Activated CD8-positive, alpha-beta memory T cell treated with anti-CD3 and anti-CD28 coated beads, Interleukin-2, amount 10 ng/mL, durations not matched to agents 7 days and 5 days (primary cell): ENCODE measurements around the gene MRAP. TPM values are rescaled to one million over a fixed set of nuclear protein-coding genes. Genes with fewer than 3 reads are reported as not detected.

Experiments
- ATAC-seq: fragments of 150-1000 bp; cut with Tn5 transposase; one replicate; pipeline ENCODE4 v1.10.0; 2021; ENCODE audit warnings: moderate library complexity
- CTCF ChIA-PET: fragments of 350-600 bp; sonication (Branson Sonifier 250); formaldehyde crosslinking; loops from one replicate; lab custom pipeline; 2021; ENCODE audit warnings: antibody characterized with exemption; lab: Charles Lee
- DNase-seq: peaks from one replicate; pipeline ENCODE4 v3.0.0-alpha.2; 2020
- H3K27ac Mint-ChIP-seq: one replicate; pipeline ENCODE4 v1.8.0; 2021; ENCODE audit warnings: mild to moderate bottlenecking, mixed read lengths
- H3K27me3 Mint-ChIP-seq: one replicate; pipeline ENCODE4 v1.8.0; 2021; ENCODE audit warnings: mixed read lengths
- H3K36me3 Mint-ChIP-seq: one replicate; pipeline ENCODE4 v1.8.0; 2021; ENCODE audit warnings: mild to moderate bottlenecking, mixed read lengths
- H3K4me1 Mint-ChIP-seq: one replicate; pipeline ENCODE4 v1.8.0; 2021; ENCODE audit warnings: mixed read lengths
- H3K4me3 Mint-ChIP-seq: one replicate; pipeline ENCODE4 v1.8.0; 2021; ENCODE audit warnings: mild to moderate bottlenecking, moderate library complexity, mixed read lengths
- H3K9me3 Mint-ChIP-seq: one replicate; pipeline ENCODE4 v1.8.0; 2022; ENCODE audit warnings: low read depth, mixed read lengths
- total RNA-seq, 2 experiments: library from RNA; stranded (reverse); gene quantifications; one replicate each; pipeline ENCODE4 v1.2.3, GENCODE V29; 2021

Gene MRAP
- total RNA-seq, 2 experiments from 2014 or later = not detected

GRCh38 chr21:32278103-32278502 lies 20.6 kb upstream of the MRAP start:
- DNase-seq (no peak), ATAC-seq (no peak)
- no peaks in the 10 kb centered on the region for H3K27me3 Mint-ChIP-seq
- peak overlapping the region; percentile 95 for H3K27ac Mint-ChIP-seq
- peaks cover 33% of the 10 kb centered on the region for H3K4me1 Mint-ChIP-seq
- no peaks in the 10 kb centered on the region for H3K9me3 Mint-ChIP-seq
- peak overlapping the region; percentile 99 for H3K4me3 Mint-ChIP-seq
- H3K36me3 Mint-ChIP-seq = peaks cover 3% of the 10 kb centered on the region
- CTCF ChIA-PET = no interaction called here

DNA sequence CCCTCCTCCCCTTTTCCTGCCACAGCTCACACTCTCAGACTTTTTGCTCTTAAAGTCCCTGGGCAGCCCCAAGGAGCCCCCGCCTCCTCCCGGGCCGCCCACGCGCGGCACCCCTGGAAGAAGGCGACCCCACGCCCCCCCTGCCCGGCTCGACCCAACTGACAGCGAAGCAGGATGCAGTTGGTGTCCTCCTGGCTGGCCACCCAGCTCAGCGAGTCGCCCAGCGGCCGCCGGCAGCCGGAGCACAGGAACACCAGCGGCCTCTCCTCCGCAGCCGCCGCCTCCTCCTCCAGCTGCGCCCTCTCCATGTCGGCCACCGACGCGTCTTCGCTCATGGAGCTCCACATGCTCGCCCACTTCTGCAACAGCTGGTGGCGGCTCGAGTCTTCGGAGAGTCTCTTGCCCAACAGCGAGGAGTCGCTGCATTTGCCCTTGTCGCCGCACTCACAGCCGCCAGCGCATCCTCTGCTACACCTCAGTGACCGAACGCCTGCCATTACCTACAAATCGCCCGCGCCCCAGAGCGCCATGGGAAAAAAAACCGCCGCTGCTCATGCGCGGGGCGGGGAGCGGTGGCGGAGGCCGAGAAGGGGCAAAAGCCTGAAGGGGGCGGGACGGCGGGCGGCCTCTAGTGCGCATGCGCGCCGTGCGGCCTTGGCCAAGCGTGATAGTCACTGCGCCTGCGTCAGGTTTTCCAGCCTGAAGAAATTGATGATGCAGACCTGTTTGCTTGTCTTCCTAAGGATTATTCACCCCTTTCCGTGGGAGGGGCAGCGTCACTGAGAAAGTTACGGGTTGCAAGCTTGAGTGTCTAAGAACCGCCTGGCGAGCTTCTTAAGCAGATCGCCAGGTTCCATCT lies 19.9 kb upstream of the MRAP start, which contains the start of gene MIS18A:
MIS18A (minus strand) TSS at position 532 of the 859 bp plus-strand sequence; CDS start at position 497, 35 bp downstream.
- Mint-ChIP-seq H3K27me3 (no peaks in the 10 kb centered on the region), H3K36me3 (peaks cover 3% of the 10 kb centered on the region), H3K4me1 (peaks cover 33% of the 10 kb centered on the region), H3K27ac (peak within 1 kb of the TSS; percentile 95), H3K4me3 (peak within 1 kb of the TSS; percentile 99), H3K9me3 (no peaks in the 10 kb centered on the region)
- peak; percentile 97 for DNase-seq
- peak; percentile 93 for ATAC-seq
- CTCF ChIA-PET = interaction anchor here (0.9 to 1.4 kb wide), 2 partner anchors 28 to 114 kb away, joined by 3 read pairs; partner anchors contain the start of gene URB1

GRCh38 chr21:32279377-32279680 lies 19.3 kb upstream of the MRAP start:
- H3K4me1 Mint-ChIP-seq = peaks cover 33% of the 10 kb centered on the region
- CTCF ChIA-PET = interaction anchor here (0.9 to 1.4 kb wide), 2 partner anchors 28 to 114 kb away, joined by 3 read pairs; partner anchors contain the start of gene URB1
- ATAC-seq = no peak
- peak overlapping the region; percentile 99 for H3K4me3 Mint-ChIP-seq
- no peak for DNase-seq
- no peaks in the 10 kb centered on the region for H3K9me3 Mint-ChIP-seq
- peaks cover 3% of the 10 kb centered on the region for H3K36me3 Mint-ChIP-seq
- no peaks in the 10 kb centered on the region for H3K27me3 Mint-ChIP-seq
- H3K27ac Mint-ChIP-seq = peak overlapping the region; percentile 95

DNA sequence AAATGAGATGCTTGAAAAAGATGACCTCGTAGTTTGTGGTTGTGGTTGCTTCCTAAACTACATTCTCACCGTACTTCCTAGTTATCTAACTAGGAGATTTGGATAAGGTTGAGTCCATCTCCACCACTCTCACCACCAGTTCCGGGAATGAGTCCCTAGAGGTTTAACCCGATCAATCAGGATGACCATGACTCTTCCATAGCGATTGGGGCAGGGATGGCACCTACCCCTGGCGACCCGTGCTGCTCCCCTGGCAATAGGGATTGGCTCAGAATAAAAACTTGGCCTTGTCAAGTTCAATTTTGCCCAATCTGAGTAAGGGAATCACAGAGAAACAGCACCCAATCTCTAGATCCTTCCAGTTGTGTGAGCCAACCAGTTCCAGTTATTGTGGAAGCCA lies 17.1 kb upstream of the MRAP start:
- H3K36me3 Mint-ChIP-seq = peaks cover 3% of the 10 kb centered on the region
- no peak for ATAC-seq
- no peak overlapping the region for H3K4me3 Mint-ChIP-seq
- CTCF ChIA-PET = no interaction called here
- no peak for DNase-seq
- H3K4me1 Mint-ChIP-seq = peaks cover 33% of the 10 kb centered on the region
- no peaks in the 10 kb centered on the region for H3K9me3 Mint-ChIP-seq
- no peak overlapping the region for H3K27ac Mint-ChIP-seq
- H3K27me3 Mint-ChIP-seq = no peaks in the 10 kb centered on the region

- Mint-ChIP-seq H3K36me3 (peaks cover 3% of the 10 kb centered on the region), H3K9me3 (no peaks in the 10 kb centered on the region), H3K27ac (no peak overlapping the region), H3K4me3 (no peak overlapping the region), H3K4me1 (peaks cover 23% of the 10 kb centered on the region), H3K27me3 (no peaks in the 10 kb centered on the region)
- DNase-seq (peak; percentile 18), ATAC-seq (no peak)
- CTCF ChIA-PET = no interaction called here
These were observed 15.7 kb upstream of the MRAP start for GRCh38 chr21:32282992-32283391.

DNA sequence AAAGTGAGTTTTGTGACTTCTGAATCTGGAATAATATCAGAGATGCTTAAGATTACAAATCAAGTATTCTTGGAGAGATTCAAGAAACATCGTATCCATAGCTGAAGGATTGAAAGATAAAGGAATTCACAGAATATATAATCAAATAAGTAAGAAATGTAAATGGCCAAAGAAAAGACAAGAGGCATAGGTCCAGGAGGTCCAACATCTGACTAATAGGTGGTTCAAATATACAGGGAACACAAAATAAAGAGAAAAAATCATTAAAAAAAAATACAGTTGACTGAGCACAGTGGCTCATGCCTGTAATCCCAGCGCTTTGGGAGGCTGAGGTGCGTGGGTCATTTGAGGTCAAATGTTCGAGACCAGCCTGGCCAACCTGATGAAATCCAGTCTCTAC lies 13.2 kb upstream of the MRAP start:
- no peak overlapping the region for H3K4me3 Mint-ChIP-seq
- H3K27ac Mint-ChIP-seq = no peak overlapping the region
- H3K36me3 Mint-ChIP-seq = peaks cover 3% of the 10 kb centered on the region
- H3K27me3 Mint-ChIP-seq = no peaks in the 10 kb centered on the region
- CTCF ChIA-PET = no interaction called here
- peaks cover 6% of the 10 kb centered on the region for H3K4me1 Mint-ChIP-seq
- H3K9me3 Mint-ChIP-seq = no peaks in the 10 kb centered on the region
- peak; percentile 4 for DNase-seq
- no peak for ATAC-seq

DNA sequence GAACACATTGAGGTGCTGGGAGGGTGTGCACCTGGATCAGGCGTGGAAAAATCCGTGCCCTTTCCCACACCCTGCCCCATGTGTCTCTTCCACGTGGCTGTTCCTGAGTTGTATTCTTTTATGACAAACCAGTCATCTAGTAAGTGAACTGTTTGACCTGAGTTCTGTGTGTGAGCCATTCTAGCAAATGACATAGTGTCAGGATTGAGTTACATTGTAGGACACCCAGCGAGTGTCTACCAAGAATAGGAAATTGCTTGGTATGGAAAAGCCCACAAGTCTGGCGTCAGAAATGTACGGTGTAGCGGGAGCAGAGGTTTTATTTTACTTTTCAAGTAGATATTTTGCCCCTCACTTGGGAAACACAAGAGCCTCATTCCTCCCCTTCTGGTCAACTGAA lies 1.2 kb upstream of the MRAP start:
- DNase-seq (no peak), ATAC-seq (no peak)
- H3K4me1 Mint-ChIP-seq = no peaks in the 10 kb centered on the region
- CTCF ChIA-PET = no interaction called here
- no peaks in the 10 kb centered on the region for H3K9me3 Mint-ChIP-seq
- no peak overlapping the region for H3K27ac Mint-ChIP-seq
- H3K4me3 Mint-ChIP-seq = no peak overlapping the region
- peaks cover 9% of the 10 kb centered on the region for H3K36me3 Mint-ChIP-seq
- no peaks in the 10 kb centered on the region for H3K27me3 Mint-ChIP-seq

DNA sequence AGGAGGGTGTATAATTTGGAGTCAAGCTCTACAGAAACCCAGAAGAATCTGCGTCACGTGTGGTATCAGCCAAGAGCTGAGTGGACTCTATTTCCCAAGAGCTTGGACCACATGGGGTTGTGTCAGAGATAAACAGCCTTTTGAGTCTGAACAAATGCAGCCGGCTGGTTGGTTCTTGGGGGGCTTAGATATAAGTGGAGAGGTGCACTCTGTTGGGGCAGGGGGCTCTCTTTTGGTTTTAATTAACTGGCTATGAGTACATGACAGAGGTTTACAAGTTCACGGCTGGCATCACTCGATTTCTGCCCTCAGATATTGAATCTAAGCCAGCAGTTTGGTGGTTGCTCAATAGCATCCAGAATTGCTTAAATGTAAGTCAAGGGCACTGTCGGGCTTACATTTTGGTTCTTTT lies 501 bp upstream of the MRAP start:
- DNase-seq = no peak
- H3K27me3 Mint-ChIP-seq = no peaks in the 10 kb centered on the region
- H3K4me1 Mint-ChIP-seq = no peaks in the 10 kb centered on the region
- H3K9me3 Mint-ChIP-seq = no peaks in the 10 kb centered on the region
- CTCF ChIA-PET = no interaction called here
- H3K27ac Mint-ChIP-seq = no peak overlapping the region
- peaks cover 9% of the 10 kb centered on the region for H3K36me3 Mint-ChIP-seq
- ATAC-seq = no peak
- H3K4me3 Mint-ChIP-seq = no peak overlapping the region

DNA sequence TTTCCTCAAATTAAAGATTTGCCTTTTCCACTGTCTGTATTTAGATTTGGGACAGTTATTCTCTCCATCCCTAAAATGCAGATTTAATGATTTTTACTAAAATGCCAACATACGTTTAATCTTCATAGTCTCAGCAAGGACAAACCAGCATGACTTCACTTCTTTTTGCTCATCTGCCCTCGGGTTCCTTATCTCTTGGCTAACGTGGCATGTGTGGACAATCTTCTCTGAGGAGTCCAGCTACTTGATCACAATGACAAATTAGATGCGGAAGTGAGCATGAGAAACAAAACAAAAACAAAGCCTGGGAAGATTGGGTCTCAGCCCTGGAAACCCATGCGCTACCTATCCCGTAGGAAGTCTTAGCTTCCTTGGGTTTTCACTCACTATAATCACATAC lies 1.0 kb downstream of the MRAP start:
- no peak overlapping the region for H3K4me3 Mint-ChIP-seq
- ATAC-seq (no peak), DNase-seq (no peak)
- H3K36me3 Mint-ChIP-seq = peaks cover 9% of the 10 kb centered on the region
- no peaks in the 10 kb centered on the region for H3K9me3 Mint-ChIP-seq
- H3K27ac Mint-ChIP-seq = no peak overlapping the region
- CTCF ChIA-PET = no interaction called here
- no peaks in the 10 kb centered on the region for H3K4me1 Mint-ChIP-seq
- no peaks in the 10 kb centered on the region for H3K27me3 Mint-ChIP-seq

- Mint-ChIP-seq H3K4me3 (no peak overlapping the region), H3K9me3 (no peaks in the 10 kb centered on the region), H3K4me1 (no peaks in the 10 kb centered on the region), H3K27me3 (no peaks in the 10 kb centered on the region), H3K27ac (no peak overlapping the region), H3K36me3 (peaks cover 9% of the 10 kb centered on the region)
- DNase-seq (no peak), ATAC-seq (no peak)
- CTCF ChIA-PET = no interaction called here
These were observed 1.5 kb downstream of the MRAP start for GRCh38 chr21:32300117-32300681.

DNA sequence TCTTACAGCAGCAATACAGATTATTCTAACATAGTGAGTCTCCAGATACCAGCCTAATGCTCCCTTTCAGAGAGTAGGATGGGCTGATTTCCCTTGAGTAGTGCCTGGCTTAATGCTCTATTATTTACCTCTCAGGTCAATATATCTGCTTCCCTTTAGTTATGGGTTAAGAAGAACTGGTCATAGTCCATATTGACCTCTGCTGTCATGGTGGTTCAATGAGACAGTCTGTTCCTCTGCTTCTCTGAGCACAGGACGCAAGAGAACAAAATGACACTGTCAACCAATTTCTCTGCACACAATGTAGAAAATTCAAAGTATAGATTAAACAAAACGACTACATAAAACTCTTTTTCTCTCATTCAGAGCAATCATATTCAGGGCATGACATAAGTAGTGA lies 2.9 kb downstream of the MRAP start:
- ATAC-seq (no peak), DNase-seq (no peak)
- Mint-ChIP-seq H3K36me3 (peaks cover 9% of the 10 kb centered on the region), H3K27ac (no peak overlapping the region), H3K9me3 (no peaks in the 10 kb centered on the region), H3K4me3 (no peak overlapping the region), H3K4me1 (peaks cover 5% of the 10 kb centered on the region), H3K27me3 (no peaks in the 10 kb centered on the region)
- CTCF ChIA-PET = no interaction called here

DNA sequence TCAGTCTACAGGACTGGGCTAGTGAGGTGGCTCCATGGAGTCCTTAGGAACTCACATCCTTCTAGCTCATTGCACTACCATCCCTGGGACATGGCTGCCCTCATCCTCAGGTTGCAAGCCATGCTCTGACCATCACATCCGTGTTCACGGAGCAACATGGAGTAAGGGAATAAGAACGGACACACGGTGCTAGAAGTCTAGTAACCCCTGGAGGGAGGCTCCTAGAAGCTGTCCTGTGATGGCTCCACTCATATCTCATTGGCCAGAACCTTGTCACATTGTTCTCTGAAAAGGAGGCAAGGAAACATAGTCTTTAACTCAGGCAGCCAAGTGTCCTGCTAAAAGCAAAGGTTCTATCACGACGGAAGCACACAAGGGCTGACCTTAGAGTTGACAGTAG lies 3.9 kb downstream of the MRAP start:
- Mint-ChIP-seq H3K36me3 (peaks cover 12% of the 10 kb centered on the region), H3K4me1 (peaks cover 5% of the 10 kb centered on the region), H3K4me3 (no peak overlapping the region), H3K27me3 (no peaks in the 10 kb centered on the region), H3K9me3 (no peaks in the 10 kb centered on the region), H3K27ac (no peak overlapping the region)
- DNase-seq (peak; percentile 3), ATAC-seq (no peak)
- CTCF ChIA-PET = no interaction called here

DNA sequence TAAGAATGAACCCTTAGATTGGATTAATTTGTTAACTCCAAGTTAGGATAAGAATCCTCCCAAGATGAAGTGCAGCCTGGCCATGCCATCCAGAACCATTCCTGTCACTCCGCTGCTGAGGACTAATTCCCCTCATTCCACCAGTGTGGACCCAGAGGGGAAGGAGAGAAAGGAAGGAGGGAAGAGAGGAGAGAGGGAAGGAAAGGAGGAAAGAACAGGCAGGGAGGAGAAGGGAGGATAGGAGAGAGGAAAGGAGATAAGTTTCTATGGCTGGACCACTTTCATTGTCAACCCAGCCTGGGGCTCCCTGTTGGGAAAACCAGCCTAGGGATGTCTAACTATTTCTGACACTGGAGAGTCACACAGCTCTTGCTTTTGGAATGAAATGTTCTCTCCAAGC lies 4.7 kb downstream of the MRAP start:
- peaks cover 5% of the 10 kb centered on the region for H3K4me1 Mint-ChIP-seq
- CTCF ChIA-PET = no interaction called here
- H3K27ac Mint-ChIP-seq = no peak overlapping the region
- no peak for ATAC-seq
- H3K36me3 Mint-ChIP-seq = peaks cover 13% of the 10 kb centered on the region
- DNase-seq = peak; percentile 14
- no peaks in the 10 kb centered on the region for H3K9me3 Mint-ChIP-seq
- no peaks in the 10 kb centered on the region for H3K27me3 Mint-ChIP-seq
- H3K4me3 Mint-ChIP-seq = no peak overlapping the region

DNA sequence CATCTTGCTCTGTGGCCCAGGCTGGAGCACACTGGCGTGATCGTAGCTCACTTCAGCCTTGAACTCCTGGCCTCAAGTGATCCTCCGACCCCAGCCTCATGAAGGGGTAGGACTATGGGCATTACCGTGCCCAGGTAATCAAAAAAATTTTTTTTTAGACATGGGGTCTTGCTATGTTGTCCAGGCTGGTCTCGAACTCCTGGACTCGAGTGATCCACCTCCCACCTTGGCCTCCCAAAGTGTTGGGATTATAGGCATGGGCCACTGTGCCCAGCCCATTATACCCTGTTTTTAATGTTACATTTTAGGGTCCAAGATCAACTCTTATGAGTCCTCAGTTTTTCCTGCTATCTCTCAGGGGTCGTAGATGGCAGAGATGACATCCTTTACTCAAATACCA lies 6.3 kb downstream of the MRAP start:
- H3K27me3 Mint-ChIP-seq = no peaks in the 10 kb centered on the region

More for the DNA sequence above, 6.3 kb downstream of the MRAP start:
- H3K4me3 Mint-ChIP-seq = no peak overlapping the region
- no peak overlapping the region for H3K27ac Mint-ChIP-seq
- H3K9me3 Mint-ChIP-seq = no peaks in the 10 kb centered on the region
- H3K4me1 Mint-ChIP-seq = peaks cover 5% of the 10 kb centered on the region
- peaks cover 13% of the 10 kb centered on the region for H3K36me3 Mint-ChIP-seq
- DNase-seq (peak; percentile 0), ATAC-seq (no peak)
- CTCF ChIA-PET = no interaction called here
